B cell (primary cell): Measurements from ENCODE around the gene SLIT3.

Experiments used
- CTCF ChIP-seq: fragments of 200-600 bp; IDR thresholded peaks from one replicate; pipeline ENCODE4 v1.8.0; 2022; ENCODE audit warnings: antibody characterized with exemption, mild to moderate bottlenecking
- EZH2 ChIP-seq: IDR thresholded peaks from 2 replicates; pipeline ENCODE4 v1.6.1; 2012; ENCODE audit warnings: borderline replicate concordance, low read depth, mild to moderate bottlenecking, moderate library complexity, low read length; ENCODE audit not compliant: insufficient read depth, poor library complexity, severe bottlenecking

- TF ChIP-seq CTCF (no peak), EZH2 (no peak)
Observed at GRCh38 chr5:168848569-168848968, 452.4 kb downstream of the SLIT3 start.
